Measurements from ENCODE around the gene ASIC2.

The ASIC2 gene

GRCh38 chr17:33280162-33280943 lies 12.7 kb downstream of the ASIC2 start:
- no peak for TF ChIP-seq CTCF (IDR thresholded peaks at IDR 0.05; ENCODE audit: low read depth, low read length, missing control alignments)
- no peak overlapping the region for H3K4me3 ChIP-seq (replicated peaks; ENCODE audit: low read depth, low read length)
- DNase-seq (ENCODE audit: extremely low read depth, low read depth): no peak

GRCh38 chr17:33277436-33278100 lies 15.5 kb downstream of the ASIC2 start:
- TF ChIP-seq CTCF (IDR thresholded peaks at IDR 0.05; ENCODE audit: low read depth, low read length, missing control alignments): no peak
- H3K4me3 ChIP-seq (replicated peaks; ENCODE audit: low read depth, low read length): no peak overlapping the region
- no peak for DNase-seq (ENCODE audit: extremely low read depth, low read depth)

GRCh38 chr17:33273743-33274410 lies 19.2 kb downstream of the ASIC2 start:
- H3K4me3 ChIP-seq (replicated peaks; ENCODE audit: low read depth, low read length): no peak overlapping the region
- no peak for DNase-seq (ENCODE audit: extremely low read depth, low read depth)
- TF ChIP-seq CTCF (IDR thresholded peaks at IDR 0.05; ENCODE audit: low read depth, low read length, missing control alignments): no peak

- TF ChIP-seq CTCF (IDR thresholded peaks at IDR 0.05; ENCODE audit: low read depth, low read length, missing control alignments): no peak
- no peak for DNase-seq (ENCODE audit: extremely low read depth, low read depth)
- no peak overlapping the region for H3K4me3 ChIP-seq (replicated peaks; ENCODE audit: low read depth, low read length)
Measured at GRCh38 chr17:33273271-33273670, 19.8 kb downstream of the ASIC2 start.

GRCh38 chr17:33272438-33272837 lies 20.7 kb downstream of the ASIC2 start:
- no peak for DNase-seq (ENCODE audit: extremely low read depth, low read depth)
- no peak for TF ChIP-seq CTCF (IDR thresholded peaks at IDR 0.05; ENCODE audit: low read depth, low read length, missing control alignments)
- no peak overlapping the region for H3K4me3 ChIP-seq (replicated peaks; ENCODE audit: low read depth, low read length)

- no peak for DNase-seq (ENCODE audit: extremely low read depth, low read depth)
- no peak for TF ChIP-seq CTCF (IDR thresholded peaks at IDR 0.05; ENCODE audit: low read depth, low read length, missing control alignments)
- no peak overlapping the region for H3K4me3 ChIP-seq (replicated peaks; ENCODE audit: low read depth, low read length)
Measured at GRCh38 chr17:33269337-33270060, 23.6 kb downstream of the ASIC2 start.
